Measurements from ENCODE around the gene CYBRD1.
"Not testable (repeated sequence)": the region's sequence is repeated elsewhere in the genome, so short reads cannot be mapped to it uniquely, and the experiment has no call there.

Gene CYBRD1

DNA sequence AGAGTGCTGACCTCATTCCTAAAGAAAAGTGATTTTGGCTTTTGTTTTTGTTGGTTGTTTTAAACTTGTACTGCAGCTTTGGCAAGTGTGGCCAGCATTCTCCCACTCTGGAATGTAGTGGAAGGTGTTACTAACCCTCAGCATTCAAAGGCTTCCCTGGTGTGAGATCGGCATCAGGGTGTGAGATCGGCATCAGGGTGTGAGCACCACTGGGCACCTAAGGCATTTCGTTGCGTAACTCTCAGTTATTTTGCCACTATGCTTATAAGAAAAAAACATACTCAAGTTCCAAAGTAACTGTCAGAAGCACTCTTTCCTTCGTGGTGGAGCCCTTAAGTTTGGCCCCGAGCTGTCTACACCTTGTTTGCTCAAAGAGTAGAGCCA, 1.7 kb downstream of the CYBRD1 start:
- H3K27ac Mint-ChIP-seq = no peak overlapping the region
- H3K9me3 Mint-ChIP-seq = no peaks in the 10 kb centered on the region
- H3K36me3 Mint-ChIP-seq (ENCODE audit: low read depth) = no peaks in the 10 kb centered on the region
- H3K4me1 Mint-ChIP-seq (ENCODE audit: low read depth) = peaks cover 4% of the 10 kb centered on the region
- H3K27me3 Mint-ChIP-seq (ENCODE audit: low read depth) = peaks cover 51% of the 10 kb centered on the region
- peak overlapping the region; percentile 57 for H3K4me3 Mint-ChIP-seq
- no peak for DNase-seq (ENCODE audit: low spot score)

DNA sequence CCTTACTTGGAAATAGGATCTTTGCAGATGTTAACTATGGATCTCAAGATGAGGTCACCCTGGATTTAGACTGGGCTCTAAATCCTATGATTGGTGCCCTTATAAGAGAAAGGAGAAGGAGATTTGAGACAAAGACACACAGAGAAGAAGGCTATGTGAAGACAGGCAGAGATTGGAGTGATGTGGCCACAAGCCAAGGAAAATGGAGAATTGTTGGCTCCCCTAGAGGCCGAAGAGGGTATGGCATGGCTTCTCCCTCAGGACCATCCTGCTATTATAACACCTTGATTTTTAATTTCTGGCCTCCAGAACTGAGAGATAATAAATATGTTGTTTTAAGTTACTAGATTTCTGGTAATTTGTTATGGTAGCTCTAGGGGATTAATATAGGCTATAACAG, 7.6 kb downstream of the CYBRD1 start:
- H3K4me1 Mint-ChIP-seq (ENCODE audit: low read depth) = no peaks in the 10 kb centered on the region
- H3K27ac Mint-ChIP-seq = no peak overlapping the region
- peaks cover 25% of the 10 kb centered on the region for H3K27me3 Mint-ChIP-seq (ENCODE audit: low read depth)

DNA sequence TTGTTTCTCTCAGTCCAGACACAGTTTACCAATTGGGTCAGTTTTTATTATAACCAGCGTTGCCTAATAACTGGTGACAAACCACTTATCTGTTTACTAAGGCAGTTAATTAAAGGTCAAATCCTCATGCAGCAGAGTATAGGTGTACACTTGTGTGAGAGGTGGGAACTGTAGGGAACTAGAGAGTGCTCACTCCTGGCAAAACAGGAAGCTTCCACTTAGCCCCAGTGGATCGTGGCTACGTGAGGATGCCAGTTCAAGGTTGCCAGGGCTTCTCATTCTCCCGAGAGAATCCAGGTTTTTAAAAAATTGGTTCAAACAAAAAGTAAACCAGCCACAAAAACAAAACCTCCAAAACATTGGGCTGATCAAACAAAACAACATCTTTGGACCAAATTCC, 8.1 kb downstream of the CYBRD1 start:
- DNase-seq (ENCODE audit: low spot score) = no peak
- Mint-ChIP-seq H3K27ac (no peak overlapping the region), H3K4me3 (no peak overlapping the region), H3K27me3 (ENCODE audit: low read depth) (peaks cover 20% of the 10 kb centered on the region), H3K4me1 (ENCODE audit: low read depth) (no peaks in the 10 kb centered on the region), H3K9me3 (peaks cover 5% of the 10 kb centered on the region), H3K36me3 (ENCODE audit: low read depth) (no peaks in the 10 kb centered on the region)

More for the DNA sequence above, 7.6 kb downstream of the CYBRD1 start:
- no peak for DNase-seq (ENCODE audit: low spot score)
- peaks cover 5% of the 10 kb centered on the region for H3K9me3 Mint-ChIP-seq
- H3K36me3 Mint-ChIP-seq (ENCODE audit: low read depth) = no peaks in the 10 kb centered on the region
- no peak overlapping the region for H3K4me3 Mint-ChIP-seq

DNA sequence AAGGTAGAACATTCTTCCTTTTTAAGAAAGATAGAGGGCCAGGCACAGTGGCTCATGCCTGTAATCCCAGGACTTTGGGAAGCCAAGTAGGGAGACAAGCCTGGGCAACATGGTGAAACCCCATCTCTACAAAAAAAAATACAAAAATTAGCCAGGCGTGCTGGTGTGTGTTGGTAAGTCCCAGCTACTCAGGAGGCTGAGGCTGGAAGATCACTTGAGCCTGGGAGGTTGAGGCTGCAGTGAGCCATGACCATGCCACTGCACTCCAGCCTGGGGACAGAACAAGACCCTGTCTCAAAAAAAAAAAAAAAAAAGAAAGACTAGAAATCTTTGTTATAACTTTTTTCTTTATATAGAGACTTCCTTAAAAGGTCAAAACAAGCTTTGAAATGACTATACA, 8.6 kb downstream of the CYBRD1 start:
- peaks cover 20% of the 10 kb centered on the region for H3K27me3 Mint-ChIP-seq (ENCODE audit: low read depth)
- not testable (repeated sequence) for H3K4me3 Mint-ChIP-seq; H3K27ac Mint-ChIP-seq; H3K9me3 Mint-ChIP-seq; H3K36me3 Mint-ChIP-seq (ENCODE audit: low read depth); H3K4me1 Mint-ChIP-seq (ENCODE audit: low read depth); DNase-seq (ENCODE audit: low spot score)

DNA sequence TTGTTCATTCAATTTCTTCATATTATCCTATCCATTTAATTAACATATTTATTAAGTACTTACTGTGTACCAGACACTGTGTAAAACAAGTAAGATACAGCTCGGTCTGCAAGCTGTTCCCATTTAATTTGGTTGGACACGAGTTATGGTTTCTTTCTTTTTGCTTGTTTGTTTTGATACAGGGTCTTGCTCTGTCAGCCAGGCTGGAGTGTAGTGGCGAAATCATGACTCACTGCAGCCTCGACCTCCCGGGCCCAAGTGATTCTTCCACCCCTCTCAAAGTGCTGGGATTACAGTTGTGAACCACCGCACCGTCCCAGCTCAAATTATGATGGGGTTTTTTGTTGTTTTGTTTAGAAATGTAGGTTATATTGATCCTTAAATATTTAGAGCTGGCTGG, 9.0 kb downstream of the CYBRD1 start:
- Mint-ChIP-seq H3K4me1 (ENCODE audit: low read depth) (no peaks in the 10 kb centered on the region), H3K9me3 (peaks cover 5% of the 10 kb centered on the region), H3K27me3 (ENCODE audit: low read depth) (peaks cover 20% of the 10 kb centered on the region), H3K36me3 (ENCODE audit: low read depth) (no peaks in the 10 kb centered on the region), H3K4me3 (no peak overlapping the region), H3K27ac (no peak overlapping the region)
- no peak for DNase-seq (ENCODE audit: low spot score)

DNA sequence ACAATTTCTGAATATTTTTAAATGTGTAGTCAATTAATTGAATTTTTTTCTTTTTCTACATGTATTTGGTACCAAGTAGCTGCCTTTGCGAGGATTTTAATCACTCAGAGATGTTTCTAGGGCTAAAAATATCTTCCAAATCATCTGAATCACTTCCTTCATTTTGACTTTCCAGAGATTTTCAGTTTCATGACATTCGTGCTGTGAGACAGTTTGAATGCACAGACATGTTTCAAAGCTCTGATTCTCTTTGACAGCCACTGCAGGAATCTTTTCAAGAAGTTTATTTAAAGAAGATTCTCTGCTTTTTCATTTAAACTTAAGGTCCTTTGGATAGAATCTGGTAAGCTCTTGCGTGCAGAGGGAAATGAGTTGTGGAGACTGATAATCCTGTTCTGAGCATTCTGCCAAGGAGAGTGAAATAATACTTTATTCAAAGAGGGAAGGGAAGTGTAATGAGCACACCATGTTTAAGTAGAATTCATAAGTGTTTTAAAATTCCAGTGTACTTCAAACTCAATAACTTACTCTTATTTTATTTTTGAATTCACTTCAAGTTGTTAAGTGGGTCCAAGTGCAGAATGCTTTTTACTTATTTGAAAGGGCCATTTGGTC, 9.7 kb downstream of the CYBRD1 start:
- H3K27me3 Mint-ChIP-seq (ENCODE audit: low read depth) = peaks cover 20% of the 10 kb centered on the region
- H3K4me3 Mint-ChIP-seq = no peak overlapping the region
- DNase-seq (ENCODE audit: low spot score) = no peak
- H3K36me3 Mint-ChIP-seq (ENCODE audit: low read depth) = no peaks in the 10 kb centered on the region
- H3K27ac Mint-ChIP-seq = no peak overlapping the region
- H3K9me3 Mint-ChIP-seq = peaks cover 5% of the 10 kb centered on the region
- no peaks in the 10 kb centered on the region for H3K4me1 Mint-ChIP-seq (ENCODE audit: low read depth)

DNA sequence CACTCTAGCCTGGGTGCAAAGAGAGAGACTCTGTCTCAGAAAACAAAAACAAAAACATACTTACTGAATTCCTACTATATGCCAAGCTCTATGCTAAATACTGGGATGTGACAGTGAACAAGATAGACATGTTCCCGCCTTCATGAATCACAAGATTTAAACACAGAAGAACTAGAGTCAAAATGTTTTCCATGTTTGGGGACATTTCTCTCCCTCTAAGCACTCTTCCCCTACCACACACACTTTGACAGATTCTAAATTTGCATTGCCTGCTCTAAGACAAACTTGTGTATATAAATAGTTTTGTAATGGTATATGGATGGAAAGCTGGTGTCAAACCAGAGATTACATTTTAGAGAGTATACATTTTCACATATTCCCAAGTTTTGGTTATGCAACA, 11.1 kb downstream of the CYBRD1 start:
- Mint-ChIP-seq H3K27ac (no peak overlapping the region), H3K36me3 (ENCODE audit: low read depth) (no peaks in the 10 kb centered on the region), H3K27me3 (ENCODE audit: low read depth) (peaks cover 14% of the 10 kb centered on the region), H3K9me3 (peaks cover 5% of the 10 kb centered on the region), H3K4me3 (no peak overlapping the region), H3K4me1 (ENCODE audit: low read depth) (no peaks in the 10 kb centered on the region)
- DNase-seq (ENCODE audit: low spot score) = no peak

DNA sequence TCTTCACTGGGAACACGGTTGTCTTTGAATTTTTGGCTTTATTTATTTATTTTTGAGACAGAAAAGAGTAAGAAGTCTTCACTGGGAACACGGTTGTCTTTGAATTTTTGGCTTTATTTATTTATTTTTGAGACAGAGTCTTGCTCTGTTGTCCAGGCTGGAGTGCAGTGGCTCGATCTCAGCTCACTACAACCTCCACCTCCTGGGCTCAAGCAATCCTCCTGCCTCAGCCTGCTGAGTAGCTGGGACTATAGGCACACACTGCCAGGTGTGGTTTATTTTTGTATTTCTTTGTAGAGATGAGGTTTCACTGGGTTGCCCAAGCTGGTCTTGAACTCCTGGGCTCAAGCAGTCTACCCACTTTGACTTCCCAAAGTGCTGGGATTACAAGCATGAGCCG, 13.3 kb downstream of the CYBRD1 start:
- not testable (repeated sequence) for H3K36me3 Mint-ChIP-seq (ENCODE audit: low read depth); H3K27me3 Mint-ChIP-seq (ENCODE audit: low read depth); DNase-seq (ENCODE audit: low spot score); H3K4me1 Mint-ChIP-seq (ENCODE audit: low read depth); H3K27ac Mint-ChIP-seq; H3K4me3 Mint-ChIP-seq; H3K9me3 Mint-ChIP-seq

DNA sequence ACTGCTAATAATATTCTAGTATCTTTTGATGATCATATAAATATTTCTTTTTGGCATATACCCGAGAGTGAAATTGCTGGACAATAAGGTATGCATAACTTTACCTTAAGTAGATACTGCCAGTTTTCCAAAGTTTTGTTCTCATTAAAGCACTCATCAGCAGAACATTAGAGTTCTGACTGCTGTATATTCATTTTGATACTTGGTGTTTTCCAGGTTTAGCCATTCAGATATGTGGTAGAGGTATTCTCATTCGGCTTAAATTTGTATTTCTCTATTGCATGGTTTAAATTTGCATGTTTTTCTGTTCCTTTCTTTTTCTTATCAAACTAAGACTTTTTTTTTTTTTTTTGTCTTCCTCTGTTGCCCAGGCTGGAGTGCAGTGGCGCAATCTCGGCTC, 18.2 kb downstream of the CYBRD1 start:
- Mint-ChIP-seq H3K9me3 (no peaks in the 10 kb centered on the region), H3K27me3 (ENCODE audit: low read depth) (peaks cover 4% of the 10 kb centered on the region), H3K27ac (no peak overlapping the region), H3K4me3 (no peak overlapping the region), H3K36me3 (ENCODE audit: low read depth) (no peaks in the 10 kb centered on the region), H3K4me1 (ENCODE audit: low read depth) (no peaks in the 10 kb centered on the region)
- no peak for DNase-seq (ENCODE audit: low spot score)

DNA sequence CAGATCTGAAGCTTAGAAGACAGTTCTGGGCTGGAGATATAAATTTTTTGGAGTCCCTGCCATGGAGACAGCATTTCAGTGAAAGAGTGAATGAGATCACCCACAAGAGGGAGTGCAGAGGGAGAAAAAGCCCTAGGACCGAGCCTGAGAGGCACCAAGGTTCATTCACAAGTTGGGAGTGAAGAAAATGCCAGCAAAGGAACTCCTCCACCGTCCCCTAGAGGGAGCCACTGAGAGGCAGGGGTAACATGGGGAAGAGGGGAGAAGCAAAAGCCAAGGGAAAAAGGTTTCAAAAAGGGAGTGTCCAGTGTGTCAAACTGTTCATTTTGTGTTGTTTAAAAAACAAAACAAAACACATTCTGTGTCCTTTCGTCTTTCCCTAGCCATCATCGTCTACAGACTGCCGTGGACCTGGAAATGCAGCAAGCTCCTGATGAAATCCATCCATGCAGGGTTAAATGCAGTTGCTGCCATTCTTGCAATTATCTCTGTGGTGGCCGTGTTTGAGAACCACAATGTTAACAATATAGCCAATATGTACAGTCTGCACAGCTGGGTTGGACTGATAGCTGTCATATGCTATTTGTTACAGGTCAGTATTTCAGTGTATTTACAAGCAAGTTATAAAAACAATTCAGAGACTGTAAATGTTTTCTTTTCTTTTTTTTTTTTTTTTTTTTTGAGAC, 19.1 kb downstream of the CYBRD1 start:
- DNase-seq (ENCODE audit: low spot score) = no peak
- Mint-ChIP-seq H3K4me3 (no peak overlapping the region), H3K36me3 (ENCODE audit: low read depth) (no peaks in the 10 kb centered on the region), H3K27ac (no peak overlapping the region), H3K9me3 (no peaks in the 10 kb centered on the region), H3K27me3 (ENCODE audit: low read depth) (peaks cover 4% of the 10 kb centered on the region), H3K4me1 (ENCODE audit: low read depth) (no peaks in the 10 kb centered on the region)

DNA sequence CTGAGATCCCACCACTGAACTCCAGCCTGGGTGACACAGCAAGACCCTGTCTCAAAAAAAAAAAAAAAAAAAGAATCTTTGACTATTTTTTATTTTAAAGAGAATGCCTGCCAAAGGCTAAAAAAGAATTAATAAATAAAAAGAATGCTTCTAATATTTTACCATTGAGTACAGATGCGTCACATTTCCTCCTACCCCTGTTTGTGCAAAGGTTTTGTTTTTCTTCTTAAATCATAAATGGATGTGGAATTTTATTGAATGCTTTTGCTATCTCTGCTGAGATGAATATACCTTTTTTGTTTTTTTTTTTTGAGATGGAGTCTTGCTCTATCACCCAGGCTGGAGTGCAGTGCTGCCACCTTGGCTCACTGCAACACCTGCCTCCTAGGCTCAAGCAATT, 22.8 kb downstream of the CYBRD1 start:
- Mint-ChIP-seq H3K9me3 (no peaks in the 10 kb centered on the region), H3K27me3 (ENCODE audit: low read depth) (peaks cover 6% of the 10 kb centered on the region), H3K36me3 (ENCODE audit: low read depth) (no peaks in the 10 kb centered on the region), H3K4me1 (ENCODE audit: low read depth) (peaks cover 2% of the 10 kb centered on the region), H3K27ac (no peak overlapping the region), H3K4me3 (no peak overlapping the region)
- no peak for DNase-seq (ENCODE audit: low spot score)

DNA sequence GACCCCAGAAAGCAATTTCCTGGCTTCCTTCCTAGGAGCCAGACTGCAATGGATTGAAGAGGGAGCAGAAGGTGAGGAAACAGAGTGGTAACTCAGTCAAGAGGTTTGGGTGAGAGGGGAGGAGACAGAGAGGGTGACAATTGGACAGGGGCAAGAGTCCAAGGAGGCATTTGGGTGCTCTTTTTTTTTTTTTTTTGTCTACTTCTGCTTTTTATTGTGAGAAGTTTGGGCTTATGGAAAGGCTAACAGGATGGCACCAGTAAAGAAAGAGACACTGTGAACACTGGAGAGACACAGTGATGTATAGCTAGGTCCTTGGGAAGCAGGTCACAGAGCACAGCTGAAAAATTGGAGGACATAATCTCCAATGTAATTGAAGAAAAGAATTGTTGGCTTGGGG, 25.0 kb downstream of the CYBRD1 start:
- Mint-ChIP-seq H3K27me3 (ENCODE audit: low read depth) (peaks cover 5% of the 10 kb centered on the region), H3K27ac (no peak overlapping the region)
- no peak for DNase-seq (ENCODE audit: low spot score)

DNA sequence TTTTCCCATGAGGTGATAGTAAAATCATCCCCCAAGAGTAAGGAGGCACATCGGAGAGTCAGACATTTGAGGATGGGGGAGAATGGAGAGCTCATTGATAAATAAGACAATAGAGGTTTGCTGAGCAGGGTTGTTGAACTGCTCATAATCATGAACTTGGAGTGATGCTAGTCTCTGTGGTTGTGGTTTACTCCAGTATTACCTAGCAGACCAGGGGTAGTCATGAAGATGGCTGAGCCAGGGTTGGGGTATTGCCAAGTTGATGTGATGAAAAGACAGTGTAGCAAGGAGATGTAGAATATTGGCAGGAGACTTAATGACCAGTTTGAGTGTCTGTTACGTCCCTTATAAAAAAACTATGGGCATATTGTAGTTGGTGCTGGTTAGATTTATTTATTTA, 25.4 kb downstream of the CYBRD1 start:
- no peaks in the 10 kb centered on the region for H3K36me3 Mint-ChIP-seq (ENCODE audit: low read depth)
- peaks cover 2% of the 10 kb centered on the region for H3K4me1 Mint-ChIP-seq (ENCODE audit: low read depth)
- H3K27ac Mint-ChIP-seq = no peak overlapping the region
- no peak for DNase-seq (ENCODE audit: low spot score)
- no peak overlapping the region for H3K4me3 Mint-ChIP-seq
- H3K9me3 Mint-ChIP-seq = no peaks in the 10 kb centered on the region
- peaks cover 8% of the 10 kb centered on the region for H3K27me3 Mint-ChIP-seq (ENCODE audit: low read depth)

More for the DNA sequence above, 25.0 kb downstream of the CYBRD1 start:
- H3K4me3 Mint-ChIP-seq = no peak overlapping the region
- H3K36me3 Mint-ChIP-seq (ENCODE audit: low read depth) = no peaks in the 10 kb centered on the region
- H3K9me3 Mint-ChIP-seq = no peaks in the 10 kb centered on the region
- peaks cover 2% of the 10 kb centered on the region for H3K4me1 Mint-ChIP-seq (ENCODE audit: low read depth)

DNA sequence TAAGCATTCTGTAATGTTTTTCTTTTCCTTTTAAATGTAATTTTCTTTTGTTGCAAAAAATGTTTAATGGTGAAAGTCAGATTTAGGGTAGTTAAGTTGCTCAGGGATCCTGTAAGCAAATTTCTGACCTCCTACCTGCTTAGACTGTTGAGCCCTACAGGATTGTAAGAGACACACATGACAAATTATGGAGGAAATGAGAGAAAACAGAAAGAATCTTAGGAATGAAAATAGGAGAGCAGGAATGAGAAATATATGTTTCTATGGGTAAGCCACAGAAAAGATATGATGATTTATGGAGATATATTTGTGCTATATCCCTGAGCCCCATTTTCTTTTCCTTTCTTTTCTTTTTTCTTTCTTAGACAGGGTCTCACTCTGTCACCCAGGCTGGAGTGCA, 28.3 kb downstream of the CYBRD1 start:
- Mint-ChIP-seq H3K4me3 (no peak overlapping the region), H3K9me3 (no peaks in the 10 kb centered on the region)

DNA sequence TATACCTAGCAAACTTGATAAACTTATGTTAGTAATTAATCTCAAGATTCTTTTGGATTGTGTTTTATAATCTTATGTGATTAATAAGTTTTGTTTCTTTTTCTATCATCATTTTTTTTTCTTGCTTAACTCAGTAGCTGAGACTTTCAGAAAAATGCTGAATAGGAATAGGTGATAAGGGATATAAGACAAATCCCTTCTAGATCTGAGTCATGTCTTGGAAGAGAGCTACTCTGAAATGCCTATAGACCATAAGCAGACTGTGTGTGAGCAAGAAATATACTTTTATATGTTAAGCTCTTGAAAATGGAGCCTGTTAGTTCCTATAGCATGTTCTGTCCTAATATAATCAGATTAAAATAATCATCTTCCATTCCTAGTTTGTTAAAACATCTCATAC, 29.6 kb downstream of the CYBRD1 start:
- DNase-seq (ENCODE audit: low spot score) = no peak
- Mint-ChIP-seq H3K9me3 (no peaks in the 10 kb centered on the region), H3K27ac (no peak overlapping the region), H3K27me3 (ENCODE audit: low read depth) (peaks cover 7% of the 10 kb centered on the region), H3K4me3 (no peak overlapping the region), H3K36me3 (ENCODE audit: low read depth) (no peaks in the 10 kb centered on the region), H3K4me1 (ENCODE audit: low read depth) (peaks cover under 1% of the 10 kb centered on the region)

More for the DNA sequence above, 28.3 kb downstream of the CYBRD1 start:
- peaks cover 9% of the 10 kb centered on the region for H3K27me3 Mint-ChIP-seq (ENCODE audit: low read depth)
- H3K27ac Mint-ChIP-seq = no peak overlapping the region
- no peaks in the 10 kb centered on the region for H3K36me3 Mint-ChIP-seq (ENCODE audit: low read depth)
- no peak for DNase-seq (ENCODE audit: low spot score)
- H3K4me1 Mint-ChIP-seq (ENCODE audit: low read depth) = peaks cover 2% of the 10 kb centered on the region

All from T-helper 2 cell treated with Interferon-gamma antibody and Interleukin-4, amounts not matched to agents 5 μg/mL and 100 μg/mL, for 36 hours (primary cell).